Endothelial cell of umbilical vein (primary cell): ENCODE results near the gene REG3G. TPM values are rescaled to one million over a fixed set of nuclear protein-coding genes. Genes with fewer than 3 reads are reported as not detected.

ENCODE experiments used
- BruUV-seq: library from RNA; stranded (reverse); fragments of 400-500 nt; replicated peaks from 2 replicates; lab custom pipeline; 2021; lab: Mats Ljungman, UMichigan
- CTCF ChIA-PET: fragments of 300-600, 350-600 bp; sonication (Branson Sonifier 250); formaldehyde crosslinking; loops from one replicate; lab custom pipeline; 2021; ENCODE audit warnings: antibody characterized with exemption, inconsistent platforms; lab: Charles Lee
- POLR2A ChIA-PET: fragments of 300-600, 350-600 bp; sonication (Branson Sonifier 250); formaldehyde crosslinking; loops from one replicate; lab custom pipeline; 2021; ENCODE audit warnings: antibody characterized with exemption, inconsistent platforms; lab: Charles Lee
- DNase-seq: peaks from one replicate; pipeline ENCODE4 v3.0.0-alpha.2; 2011; ENCODE audit warnings: low read depth, low spot score
- FAIRE-seq: peaks from 2 replicates; lab custom pipeline; 2011; peaks lifted over from hg19 to GRCh38; lab: Jason Lieb, UNC
- H2AFZ ChIP-seq: 2 replicates; pipeline ENCODE4 v1.6.0; 2012; ENCODE audit warnings: low read depth, low read length, control low read depth, inconsistent platforms
- H3K27ac ChIP-seq: 2 replicates; pipeline ENCODE4 v1.5.1; 2011; ENCODE audit warnings: low read depth, mild to moderate bottlenecking, control low read depth, low read length, moderate library complexity; ENCODE audit not compliant: insufficient read depth
- H3K27me3 ChIP-seq, 2 experiments: 2 replicates each; pipeline versions ENCODE4 v1.6.0 to v1.6.1; 2011; ENCODE audit warnings: low read length in 2 of 2, mixed read lengths in 1 of 2; ENCODE audit not compliant: control insufficient read depth in 2 of 2, insufficient read depth in 2 of 2
- H3K36me3 ChIP-seq, 2 experiments: 2 replicates in 1 of 2; 3 replicates in 1 of 2; pipeline ENCODE4 v1.5.1; 2011; ENCODE audit warnings: low read length in 2 of 2, mild to moderate bottlenecking in 1 of 2, moderate library complexity in 1 of 2; ENCODE audit not compliant: control insufficient read depth in 2 of 2, insufficient read depth in 2 of 2; ENCODE audit errors: extremely low read depth in 1 of 2
- H3K4me1 ChIP-seq: 3 replicates; pipeline ENCODE4 v1.5.1; 2011; ENCODE audit warnings: mild to moderate bottlenecking, low read length; ENCODE audit not compliant: control insufficient read depth, insufficient read depth; ENCODE audit errors: extremely low read depth
- H3K4me2 ChIP-seq: 2 replicates; pipeline ENCODE4 v1.6.1; 2011; ENCODE audit warnings: low read length, control low read depth, mixed read lengths; ENCODE audit not compliant: insufficient read depth
- H3K4me3 ChIP-seq, 3 experiments: fragments of 200-600 bp in 1 of 3; sonication (generic), shearing (Covaris generic) in 1 of 3; replicated peaks in 1 of 3; 2 replicates each; pipeline ENCODE4 v1.5.1; 2011 to 2016; ENCODE audit warnings: control low read depth in 3 of 3, low read length in 3 of 3, mild to moderate bottlenecking in 2 of 3, inconsistent platforms in 1 of 3, low read depth in 1 of 3, moderate library complexity in 1 of 3; ENCODE audit not compliant: insufficient read depth in 1 of 3
- H3K79me2 ChIP-seq: 2 replicates; pipeline ENCODE4 v1.6.0; 2012; ENCODE audit warnings: low read length, inconsistent platforms; ENCODE audit not compliant: control insufficient read depth, insufficient read depth
- H3K9ac ChIP-seq: replicated peaks from 2 replicates; pipeline ENCODE3; 2011; ENCODE audit warnings: low read length, control low read depth; ENCODE audit not compliant: insufficient read depth; ENCODE audit errors: extremely low read depth
- H3K9me1 ChIP-seq: replicated peaks from 3 replicates; pipeline ENCODE4 v1.6.0; 2011; ENCODE audit warnings: mild to moderate bottlenecking, low read length; ENCODE audit not compliant: control insufficient read depth, insufficient read depth; ENCODE audit errors: extremely low read depth
- H3K9me3 ChIP-seq: replicated peaks from 2 replicates; pipeline ENCODE4 v1.5.1; 2012; ENCODE audit warnings: low read length, inconsistent platforms; ENCODE audit not compliant: control insufficient read depth, insufficient read depth
- H4K20me1 ChIP-seq: replicated peaks from 2 replicates; pipeline ENCODE3; 2011; ENCODE audit warnings: mild to moderate bottlenecking, low read length; ENCODE audit not compliant: control insufficient read depth, insufficient read depth; ENCODE audit errors: extremely low read depth
- CTCF ChIP-seq, 2 donors: IDR thresholded peaks; 1 replicate in 1 of 2; 2 replicates in 1 of 2; pipeline ENCODE4 v1.5.1; 2011; ENCODE audit warnings: low read length in 2 of 2, mild to moderate bottlenecking in 2 of 2, moderate library complexity in 2 of 2, control low read depth in 1 of 2, inconsistent platforms in 1 of 2, low read depth in 1 of 2; ENCODE audit not compliant: insufficient read depth in 1 of 2; ENCODE audit errors: extremely low read depth in 1 of 2
- EZH2 ChIP-seq: IDR thresholded peaks from 2 replicates; pipeline ENCODE4 v1.6.1; 2012; ENCODE audit warnings: borderline replicate concordance, low read depth, mild to moderate bottlenecking, moderate library complexity, low read length, inconsistent platforms; ENCODE audit not compliant: severe bottlenecking
- FOS ChIP-seq: IDR thresholded peaks from 2 replicates; pipeline ENCODE4 v1.6.1; 2011; ENCODE audit warnings: mild to moderate bottlenecking, low read length, moderate library complexity, borderline replicate concordance; ENCODE audit not compliant: insufficient read depth
- GATA2 ChIP-seq: IDR thresholded peaks from 2 replicates; pipeline ENCODE4 v1.7.0; 2011; ENCODE audit warnings: low read depth, mild to moderate bottlenecking, moderate library complexity, mixed read lengths, low read length; ENCODE audit not compliant: insufficient read length, insufficient read depth
- JUN ChIP-seq: IDR thresholded peaks from 2 replicates; pipeline ENCODE4 v1.6.1; 2011; ENCODE audit warnings: borderline replicate concordance, low read depth; ENCODE audit not compliant: insufficient read length, insufficient read depth
- MYC ChIP-seq: IDR thresholded peaks from one replicate; pipeline ENCODE4 v1.6.1; 2011; ENCODE audit warnings: mild to moderate bottlenecking, low read depth, low read length
- POLR2A ChIP-seq: IDR thresholded peaks from 2 replicates; pipeline ENCODE4 v1.6.1; 2012; ENCODE audit warnings: low read depth, mild to moderate bottlenecking, control low read depth, low read length
- POLR2AphosphoS5 ChIP-seq: IDR thresholded peaks from 2 replicates; pipeline ENCODE4 v1.6.1; 2012; ENCODE audit warnings: low read depth, mild to moderate bottlenecking, control low read depth, low read length, moderate library complexity; ENCODE audit not compliant: insufficient read depth
- dilution Hi-C: fragments of 300-500 bp; cut with MboI; formaldehyde crosslinking; loops from one replicate; pipeline ENCODE4 v1.15.0; 2019; ENCODE audit warnings: low sequenced_read_pairs; ENCODE audit not compliant: extremely low pct_ligation_motif_present
- intact Hi-C: fragments of 100-400 bp; cut with micrococcal nuclease; formaldehyde crosslinking; loops from one replicate; pipeline ENCODE4 v1.10.0; 2022
- polyA plus RNA-seq, 4 experiments: library from polyadenylated mRNA; depleted of rRNA in 3 of 4; stranded (reverse) in 3 of 4; unstranded in 1 of 4; fragments of >200 nt; gene quantifications; 2 replicates each; pipeline versions ENCODE4 v1.2.1 to v1.2.3, GENCODE V29; 2011 to 2012; ENCODE audit warnings: missing spikeins in 1 of 4
- total RNA-seq: library from RNA; stranded (reverse); gene quantifications from 2 replicates; pipeline ENCODE4 v1.2.3, GENCODE V29; 2021
- TF ChIP-seq, protein P1 (sequence below): IDR thresholded peaks from 2 replicates; pipeline ENCODE4 v1.6.1; 2011; ENCODE audit not compliant: insufficient read depth, insufficient read length

REG3G gene
- total and polyA plus RNA-seq, 2 donors (not counting 3 experiments of a cell fraction or from before 2014, with no cell fraction given): not detected

GRCh38 chr2:79004680-79005079, 20.8 kb upstream of the REG3G start:
- Histone ChIP-seq H4K20me1 (no peaks in the 10 kb centered on the region), H3K36me3 (no peaks in the 10 kb centered on the region), H3K4me1 (no peaks in the 10 kb centered on the region), H3K27ac (no peak overlapping the region), H3K9ac (no peak overlapping the region), H2AFZ (no peak overlapping the region), H3K4me3 (no peak overlapping the region), H3K4me2 (no peak overlapping the region), H3K79me2 (no peaks in the 10 kb centered on the region), H3K9me3 (no peaks in the 10 kb centered on the region), H3K9me1 (no peaks in the 10 kb centered on the region), H3K27me3 (no peaks in the 10 kb centered on the region)
- no peak for TF ChIP-seq POLR2AphosphoS5
- no peak for TF ChIP-seq FOS
- no peak for TF ChIP-seq POLR2A
- TF ChIP-seq, protein P1, sequence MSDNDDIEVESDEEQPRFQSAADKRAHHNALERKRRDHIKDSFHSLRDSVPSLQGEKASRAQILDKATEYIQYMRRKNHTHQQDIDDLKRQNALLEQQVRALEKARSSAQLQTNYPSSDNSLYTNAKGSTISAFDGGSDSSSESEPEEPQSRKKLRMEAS: no peak
- TF ChIP-seq GATA2: no peak
- no peak for TF ChIP-seq MYC
- TF ChIP-seq CTCF (IDR thresholded peaks at IDR 0.05; ENCODE audit: extremely low read depth in 1 of 2, insufficient read depth in 1 of 2, low read depth in 1 of 2, low read length in 2 of 2): no peak
- no peak for TF ChIP-seq JUN
- TF ChIP-seq EZH2: no peak
- BruUV-seq: no TSS peak
- intact Hi-C loops (no loop called here), dilution Hi-C loops (no loop called here)
- CTCF ChIA-PET: no interaction called here
- POLR2A ChIA-PET: no interaction called here
- no peak for DNase-seq
- no peak for FAIRE-seq
